HL-60/S4 treated with phorbol 12-myristate 13-acetate at 8.2 ng/mL for 4 days and 3 days (cell line): ENCODE measurements around the gene AATK.

Experiments
- in situ Hi-C: fragments of 300-500 bp; cut with MboI; formaldehyde crosslinking; loops from 2 replicates; pipeline ENCODE4 v1.15.0; 2022; ENCODE audit warnings: low sequenced_read_pairs

The AATK gene

GRCh38 chr17:81131486-81132196 lies 34.4 kb downstream of the AATK start:
- in situ Hi-C loops = loop anchor here (25.0 kb wide), 1 partner anchor 106 kb away; the partner anchor contains the start of genes NDUFAF8 and TEPSIN

- in situ Hi-C loops = loop anchor here (25.0 kb wide), 1 partner anchor 107 kb away; the partner anchor contains the start of genes NDUFAF8 and TEPSIN
These were observed 35.3 kb downstream of the AATK start for GRCh38 chr17:81130385-81131361.

DNA sequence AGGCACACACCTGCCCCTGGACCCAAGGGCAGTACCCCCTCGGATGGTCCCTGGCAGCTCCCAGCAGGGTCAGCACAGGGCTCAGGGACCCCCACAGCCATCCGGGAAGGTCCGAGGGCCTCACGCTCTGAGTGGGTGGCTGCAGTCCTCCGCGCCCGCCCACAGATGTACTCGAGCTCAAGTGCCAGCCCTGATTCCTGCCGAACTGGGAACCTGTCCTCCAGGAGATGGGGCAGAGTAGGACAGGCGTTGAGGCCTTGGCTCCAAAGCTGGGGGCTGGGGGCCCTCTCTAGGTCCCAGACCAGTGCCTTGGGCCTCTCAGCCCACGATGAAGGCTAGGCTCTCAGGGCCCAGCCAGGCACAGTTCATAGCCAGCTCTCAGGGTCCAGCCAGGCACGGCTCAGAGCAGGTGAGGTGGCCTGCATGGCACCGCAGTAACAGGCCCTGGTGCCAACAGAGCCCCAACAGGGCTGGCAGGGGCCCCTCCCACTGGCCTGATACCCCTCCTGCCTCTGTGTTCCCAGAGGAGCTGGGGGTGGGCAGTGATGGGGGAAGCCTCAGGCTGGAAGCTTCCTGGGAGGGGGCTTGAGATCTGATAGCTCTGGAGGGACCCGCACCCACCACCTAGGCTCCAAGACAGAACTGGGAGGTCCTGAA lies 36.2 kb downstream of the AATK start:
- in situ Hi-C loops = loop anchor here (25.0 kb wide), 1 partner anchor 107 kb away; the partner anchor contains the start of genes NDUFAF8 and TEPSIN

DNA sequence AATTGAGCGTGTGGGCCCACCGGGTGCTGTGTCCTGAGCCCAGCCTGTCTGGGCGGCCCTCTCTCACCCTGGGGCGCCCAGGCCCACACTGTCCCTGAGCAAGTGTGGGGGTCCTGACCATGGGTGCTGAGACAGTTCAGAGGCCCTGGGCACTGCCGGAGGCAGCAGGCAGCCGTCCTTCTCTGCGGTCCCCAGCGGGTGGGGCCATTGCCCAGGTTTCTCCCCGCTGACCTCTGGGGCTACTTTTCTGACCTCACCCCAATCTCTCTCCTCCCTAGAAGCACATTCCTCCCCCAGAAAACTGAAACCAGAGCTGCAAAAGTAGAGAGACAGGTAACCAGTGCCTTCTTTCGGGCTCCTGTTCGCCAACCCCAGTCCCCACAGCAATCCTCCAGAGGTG lies 36.7 kb downstream of the AATK start:
- in situ Hi-C loops = loop anchor here (25.0 kb wide), 1 partner anchor 108 kb away; the partner anchor contains the start of genes NDUFAF8 and TEPSIN

GRCh38 chr17:81128774-81129173 lies 37.2 kb downstream of the AATK start:
- in situ Hi-C loops = loop anchor here (25.0 kb wide), 1 partner anchor 109 kb away; the partner anchor contains the start of genes NDUFAF8 and TEPSIN

- in situ Hi-C loops = loop anchor here (25.0 kb wide), 1 partner anchor 109 kb away; the partner anchor contains the start of genes NDUFAF8 and TEPSIN
These were observed 37.7 kb downstream of the AATK start for GRCh38 chr17:81128338-81128737.

- in situ Hi-C loops = loop anchor here (25.0 kb wide), 1 partner anchor 110 kb away; the partner anchor contains the start of genes NDUFAF8 and TEPSIN
These were observed 38.4 kb downstream of the AATK start for GRCh38 chr17:81127526-81128177.

- in situ Hi-C loops = loop anchor here (25.0 kb wide), 1 partner anchor 110 kb away; the partner anchor contains the start of genes NDUFAF8 and TEPSIN
These were observed 38.9 kb downstream of the AATK start for GRCh38 chr17:81127133-81127455.

- in situ Hi-C loops = loop anchor here (25.0 kb wide), 1 partner anchor 111 kb away; the partner anchor contains the start of genes NDUFAF8 and TEPSIN
These were observed 39.5 kb downstream of the AATK start for GRCh38 chr17:81126281-81127132.

- in situ Hi-C loops = loop anchor here (25.0 kb wide), 1 partner anchor 112 kb away; the partner anchor contains the start of genes NDUFAF8 and TEPSIN
These were observed 40.4 kb downstream of the AATK start for GRCh38 chr17:81125573-81126081.

DNA sequence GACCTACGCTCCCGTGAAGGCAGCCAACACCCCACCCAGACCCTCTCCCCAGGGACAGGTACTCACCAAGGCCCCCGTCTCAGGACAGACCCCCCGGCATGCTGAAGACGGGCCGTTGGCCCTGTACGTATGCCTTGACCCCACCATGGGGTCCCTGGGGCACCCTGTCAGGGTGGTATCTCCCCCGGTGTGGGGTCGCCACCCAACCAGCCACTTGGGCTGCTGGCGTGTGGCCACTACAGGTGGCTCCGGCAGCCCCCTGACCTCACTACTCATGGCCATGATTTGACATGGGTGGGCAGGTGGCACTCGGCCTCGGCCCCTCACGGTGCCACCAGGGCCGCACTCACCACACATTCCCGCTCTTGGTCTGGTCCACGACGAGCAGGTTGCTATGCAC lies 41.6 kb downstream of the AATK start:
- in situ Hi-C loops = no loop called here

- in situ Hi-C loops = no loop called here
These were observed 42.7 kb downstream of the AATK start for GRCh38 chr17:81123052-81124048.

GRCh38 chr17:81121841-81122733 lies 43.9 kb downstream of the AATK start:
- in situ Hi-C loops = no loop called here

GRCh38 chr17:81120695-81121621 lies 45.1 kb downstream of the AATK start:
- in situ Hi-C loops = no loop called here

- in situ Hi-C loops = no loop called here
These were observed 45.9 kb downstream of the AATK start for GRCh38 chr17:81120149-81120484.
